ENCODE data around the gene MTARC2.
A peak's percentile ranks its signal among the peaks of the same experiment; 100 is the strongest.
"Not testable (repeated sequence)": the region's sequence is repeated elsewhere in the genome, so short reads cannot be mapped to it uniquely, and the experiment has no call there.

Gene MTARC2

DNA sequence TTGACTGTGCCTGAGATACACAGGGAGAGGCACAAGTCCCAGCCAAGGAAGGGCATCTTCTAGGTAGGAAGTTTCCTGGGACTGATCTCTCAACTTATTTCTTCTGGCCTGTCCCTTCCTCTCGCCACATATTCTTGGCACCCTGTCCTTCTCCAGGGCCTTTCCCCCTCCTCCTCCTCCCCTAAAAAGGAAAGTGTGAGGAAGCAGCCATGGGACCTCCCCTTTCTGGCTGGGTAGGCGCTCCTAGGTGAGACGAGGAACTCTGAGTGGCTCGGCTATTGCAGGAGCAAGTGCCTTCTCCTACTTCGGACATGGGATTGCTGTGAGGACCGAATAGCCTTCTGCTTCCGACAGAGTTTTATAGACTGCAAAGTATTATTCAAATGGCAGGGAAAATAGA, 15.5 kb upstream of the MTARC2 start:
- DNase-seq (ENCODE audit: low spot score) = no peak

- DNase-seq (ENCODE audit: low spot score) = peak; percentile 84
Observed at GRCh38 chr1:220733086-220733601, 15.0 kb upstream of the MTARC2 start.

- no peak for DNase-seq (ENCODE audit: low spot score)
Observed at GRCh38 chr1:220734571-220735326, 13.4 kb upstream of the MTARC2 start.

GRCh38 chr1:220736283-220736682, 11.8 kb upstream of the MTARC2 start:
- DNase-seq (ENCODE audit: low spot score) = not testable (repeated sequence)

DNA sequence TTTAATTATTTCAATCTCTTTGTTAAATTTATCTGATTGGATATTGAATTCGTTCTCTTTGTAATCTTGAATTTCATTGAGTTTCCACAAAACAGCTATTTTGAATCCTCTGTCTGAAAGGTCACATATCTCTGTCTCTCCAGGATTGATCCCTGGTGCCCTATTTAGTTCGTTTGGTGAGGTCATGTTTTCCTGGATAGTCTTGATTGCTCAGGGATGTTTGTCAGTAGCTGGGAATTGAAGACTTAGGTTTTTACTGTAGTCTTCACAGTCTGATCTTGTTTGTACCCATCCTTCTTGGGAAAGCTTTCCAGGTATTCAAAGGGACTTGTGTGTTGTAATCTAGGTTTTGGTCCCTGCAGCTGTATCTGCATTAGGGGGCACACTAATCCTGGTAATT, 6.8 kb upstream of the MTARC2 start:
- DNase-seq (ENCODE audit: low spot score) = no peak

DNA sequence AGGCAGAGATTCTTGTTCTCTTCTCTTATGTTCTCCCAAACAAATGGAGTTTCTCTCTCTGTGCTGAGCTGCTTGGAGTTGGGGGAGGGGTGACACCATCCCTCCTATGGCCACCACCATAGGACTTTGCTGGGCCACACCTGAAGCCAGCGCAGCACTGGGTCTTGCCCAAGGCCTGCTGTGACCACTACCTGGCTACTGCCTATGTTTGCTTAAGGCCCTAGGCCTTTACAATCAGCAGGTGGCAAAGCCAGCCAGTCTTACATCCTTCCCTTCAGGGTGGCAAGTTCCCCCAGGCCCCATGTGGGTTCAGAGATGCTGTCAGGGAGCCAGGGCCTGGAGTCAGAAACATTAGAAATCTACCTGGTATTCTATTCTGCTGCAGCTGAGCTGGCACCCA, 6.3 kb upstream of the MTARC2 start:
- no peak for DNase-seq (ENCODE audit: low spot score)

DNA sequence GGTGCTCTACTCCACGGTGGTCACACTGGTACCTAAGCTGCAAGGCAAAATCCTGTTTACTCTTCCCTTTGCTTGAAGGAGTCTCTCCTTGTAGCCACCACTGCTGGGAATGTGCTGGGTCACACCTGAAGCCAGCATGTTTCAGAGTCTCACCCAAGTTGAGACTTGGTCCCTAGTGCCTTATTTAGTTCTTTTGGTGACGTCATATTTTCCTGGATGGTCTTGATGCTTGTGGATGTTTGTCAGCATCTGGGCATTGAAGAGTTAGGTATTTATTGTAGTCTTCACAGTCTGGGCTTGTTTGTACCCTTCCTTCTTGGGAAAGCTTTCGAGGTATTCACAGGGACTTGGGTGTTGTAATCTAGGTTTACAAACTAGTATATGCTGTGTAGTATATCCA, 5.6 kb upstream of the MTARC2 start:
- DNase-seq (ENCODE audit: low spot score) = no peak

DNA sequence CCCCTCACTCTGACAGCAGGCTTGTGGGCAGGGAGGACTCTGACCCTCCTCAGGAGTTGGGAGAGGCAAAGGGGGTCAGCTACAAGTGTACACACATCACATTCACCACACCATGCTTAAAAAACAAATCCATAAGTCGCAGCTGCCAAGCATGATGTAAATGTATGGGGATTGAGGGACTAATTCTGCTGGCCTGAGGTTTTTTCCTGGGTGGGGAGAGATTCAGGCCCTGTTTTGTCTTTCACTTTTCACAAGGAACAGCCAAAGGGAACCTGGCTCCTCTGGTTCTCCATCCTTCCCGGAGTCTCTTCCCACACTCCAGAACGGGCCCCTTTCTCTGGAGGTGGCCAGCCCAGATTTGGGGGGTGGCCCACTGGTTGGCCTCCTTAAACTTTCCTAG, 1.3 kb upstream of the MTARC2 start:
- no peak for DNase-seq (ENCODE audit: low spot score)

DNA sequence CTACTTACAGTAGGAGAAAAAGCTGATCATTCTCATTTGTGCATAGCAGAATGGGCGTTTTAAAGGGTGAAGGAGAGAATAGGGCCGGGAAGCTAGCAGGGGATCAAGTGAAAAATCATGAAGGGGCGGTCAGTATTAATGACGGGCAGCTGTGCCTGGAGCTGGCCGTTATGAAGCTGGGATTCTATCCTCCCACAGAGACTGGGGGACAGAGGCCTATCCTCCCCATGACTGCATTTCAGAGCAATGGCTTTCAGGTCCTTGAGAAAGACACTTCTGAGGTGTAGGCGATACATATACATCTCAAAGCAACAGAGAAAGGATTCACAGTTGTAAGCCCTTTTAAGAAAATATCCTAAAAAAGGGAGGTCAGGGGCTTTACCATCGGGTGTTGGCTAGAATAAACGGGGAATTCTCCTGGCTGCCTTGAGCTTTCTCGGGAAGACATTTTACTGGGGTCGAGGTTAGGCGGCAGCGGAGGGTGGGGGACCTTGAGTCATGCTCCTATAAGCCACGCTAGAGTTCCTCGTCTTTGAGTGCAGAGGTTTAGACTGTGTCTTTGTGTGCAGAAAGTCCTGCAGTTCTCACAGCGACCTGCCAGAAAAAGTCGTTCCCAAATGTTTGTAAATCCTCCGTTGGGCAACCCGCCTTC, 559 bp upstream of the MTARC2 start:
- no peak for DNase-seq (ENCODE audit: low spot score)

- no peak for DNase-seq (ENCODE audit: low spot score)
Observed at GRCh38 chr1:220748936-220749335, 814 bp downstream of the MTARC2 start.

GRCh38 chr1:220750131-220750515, 2.0 kb downstream of the MTARC2 start:
- no peak for DNase-seq (ENCODE audit: low spot score)

DNA sequence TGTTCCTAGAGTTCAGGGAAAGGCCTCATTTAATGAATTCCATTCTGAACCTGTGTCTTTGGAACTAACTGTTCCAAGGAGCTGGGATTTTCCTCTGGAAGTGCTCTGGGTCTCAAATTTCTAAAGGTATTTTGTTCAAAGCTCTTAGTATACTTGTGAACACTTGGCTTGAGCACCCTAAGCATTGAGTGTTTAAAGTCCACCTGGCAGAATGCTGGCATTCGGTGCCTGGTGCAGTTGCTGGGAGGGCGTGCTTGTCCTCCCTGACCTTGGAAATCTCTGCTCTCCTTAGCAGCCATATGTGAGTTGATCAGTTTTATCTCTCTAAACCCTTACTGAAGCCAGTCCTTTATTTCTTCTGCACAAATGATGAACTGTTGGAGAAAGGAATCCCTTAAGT, 3.0 kb downstream of the MTARC2 start:
- DNase-seq (ENCODE audit: low spot score) = no peak

- no peak for DNase-seq (ENCODE audit: low spot score)
Observed at GRCh38 chr1:220754212-220754917, 6.2 kb downstream of the MTARC2 start.

DNA sequence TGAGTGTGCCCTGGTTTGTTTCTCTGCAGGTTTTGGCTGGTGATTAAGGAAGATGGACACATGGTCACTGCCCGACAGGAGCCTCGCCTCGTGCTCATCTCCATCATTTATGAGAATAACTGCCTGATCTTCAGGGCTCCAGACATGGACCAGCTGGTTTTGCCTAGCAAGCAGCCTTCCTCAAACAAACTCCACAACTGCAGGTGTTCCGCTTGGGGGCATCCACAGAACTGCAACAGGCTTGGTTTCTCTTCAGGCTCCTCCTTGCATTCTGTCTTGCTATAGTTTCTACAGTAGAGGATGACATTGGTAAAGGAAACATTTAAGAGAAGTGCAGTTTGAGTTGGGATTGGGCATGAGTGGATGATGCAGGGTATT, 6.8 kb downstream of the MTARC2 start:
- DNase-seq (ENCODE audit: low spot score) = no peak

DNA sequence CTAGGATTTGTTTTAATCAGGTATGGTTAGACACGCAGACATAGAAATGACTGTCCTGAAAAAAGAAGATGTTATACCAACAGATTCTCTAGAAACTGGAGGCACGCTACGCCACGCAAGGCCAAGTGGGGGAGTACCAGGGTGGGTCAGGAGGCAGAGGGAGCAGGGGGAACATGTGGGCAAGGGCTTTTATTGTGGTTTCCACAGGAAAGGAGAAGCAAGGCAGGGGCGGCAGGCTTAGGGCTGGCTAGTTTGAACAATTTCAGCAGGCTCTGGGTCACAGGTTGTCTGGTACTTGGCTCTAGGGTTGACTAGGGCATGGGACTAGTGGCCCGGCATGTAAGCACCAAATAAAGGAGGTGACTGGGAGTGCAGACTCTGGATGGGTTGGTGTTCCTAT, 7.2 kb downstream of the MTARC2 start:
- no peak for DNase-seq (ENCODE audit: low spot score)

- DNase-seq (ENCODE audit: low spot score) = no peak
Observed at GRCh38 chr1:220757441-220757840, 9.3 kb downstream of the MTARC2 start.

DNA sequence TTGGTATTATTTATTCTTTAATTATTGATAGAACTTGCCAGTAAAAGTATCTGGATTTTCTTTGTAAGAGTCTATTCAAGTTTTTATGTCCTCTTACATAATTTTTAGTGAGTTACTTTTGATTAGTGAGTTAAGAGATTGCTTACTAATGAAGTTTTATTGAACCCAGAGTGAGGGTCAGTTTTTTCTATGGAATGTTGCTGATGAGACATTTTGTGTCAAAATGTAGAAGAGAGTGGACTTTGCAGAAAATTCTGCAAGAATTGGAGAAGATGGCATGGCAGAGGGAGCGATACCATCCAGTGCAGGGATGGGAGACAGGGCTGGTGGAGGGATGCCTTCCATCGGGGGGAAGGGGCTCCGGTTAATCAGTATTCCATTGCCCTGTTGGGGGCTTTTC, 11.0 kb downstream of the MTARC2 start:
- DNase-seq (ENCODE audit: low spot score) = no peak

DNA sequence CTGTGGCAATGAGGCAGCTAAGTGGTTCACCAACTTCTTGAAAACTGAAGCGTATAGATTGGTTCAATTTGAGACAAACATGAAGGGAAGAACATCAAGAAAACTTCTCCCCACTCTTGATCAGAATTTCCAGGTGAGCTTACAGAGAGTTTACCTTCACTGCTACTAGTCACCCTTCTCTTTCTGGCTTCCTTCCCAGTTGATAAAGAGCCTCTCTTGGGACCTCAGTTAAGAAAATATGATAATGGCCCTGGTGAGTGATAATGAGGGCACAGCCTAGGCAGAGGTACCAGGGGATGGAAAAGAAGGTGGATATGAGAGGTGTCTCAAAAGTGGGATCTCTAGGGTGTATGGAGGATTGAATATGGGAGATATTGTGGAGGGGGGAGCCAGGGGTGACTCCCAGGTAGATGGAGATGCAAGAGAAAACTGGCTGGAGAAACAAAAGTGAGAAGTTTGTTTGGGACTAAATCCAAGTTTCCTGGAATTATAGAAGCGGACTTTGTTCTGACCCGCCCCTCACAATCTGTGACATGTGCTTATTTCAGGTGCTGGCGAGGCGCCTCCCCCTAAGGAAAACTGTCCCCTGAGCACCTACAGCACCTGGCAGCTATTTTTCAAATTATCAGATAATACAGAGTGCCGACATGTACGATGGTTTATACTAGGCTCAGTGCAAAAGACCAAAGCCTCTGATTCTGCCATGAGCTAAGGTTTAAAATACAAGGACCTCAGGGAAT, 13.7 kb downstream of the MTARC2 start:
- no peak for DNase-seq (ENCODE audit: low spot score)

GRCh38 chr1:220764757-220765156, 16.6 kb downstream of the MTARC2 start:
- no peak for DNase-seq (ENCODE audit: low spot score)

DNA sequence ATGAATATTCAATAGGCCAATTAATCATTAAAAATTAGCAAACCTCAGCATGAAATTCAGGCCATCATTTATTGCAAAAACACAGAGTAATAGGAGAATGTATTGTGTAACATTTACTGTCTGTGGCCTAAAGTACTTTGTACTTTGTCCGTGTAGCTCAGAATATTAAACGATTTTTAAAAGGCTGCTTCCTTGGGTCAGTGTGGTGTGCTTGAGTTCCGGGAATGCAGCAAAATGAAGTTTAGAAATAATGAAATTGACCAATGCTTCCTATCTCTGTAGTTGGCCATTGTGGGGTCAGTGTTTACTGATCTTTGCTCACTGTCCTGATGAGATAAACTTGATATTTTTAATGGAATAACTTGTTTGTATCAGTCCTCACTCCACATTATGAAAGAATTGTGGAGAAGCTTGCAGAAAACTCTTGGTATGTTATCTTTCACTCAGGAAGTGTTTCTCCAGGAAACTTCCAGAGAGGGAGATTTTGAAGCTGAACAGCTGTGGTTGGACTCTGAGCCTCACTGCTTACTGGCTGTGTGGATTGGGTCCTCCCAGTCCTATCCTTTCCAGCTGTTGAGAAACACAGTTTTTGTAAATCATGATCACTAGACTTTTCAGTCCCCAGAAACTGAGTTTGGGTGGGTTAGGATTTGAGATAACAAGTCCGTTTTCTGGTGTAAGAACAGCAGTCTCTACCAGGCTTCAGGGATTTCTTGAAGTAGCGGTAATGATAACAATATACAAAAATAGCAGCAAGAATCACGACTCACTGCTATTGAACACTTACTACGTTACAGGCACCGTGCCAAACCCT, 19.4 kb downstream of the MTARC2 start:
- DNase-seq (ENCODE audit: low spot score) = no peak

- DNase-seq (ENCODE audit: low spot score) = no peak
Observed at GRCh38 chr1:220768126-220768601, 20.0 kb downstream of the MTARC2 start.

All from ecto neural progenitor cell (in vitro differentiated cells).